ENCODE results near the gene CELA2B.
A peak's percentile ranks its signal among the peaks of the same experiment; 100 is the strongest.
"Not testable (repeated sequence)": the region's sequence is repeated elsewhere in the genome, so short reads cannot be mapped to it uniquely, and the experiment has no call there.

CELA2B gene

GRCh38 chr1:15445390-15446122 is 30.3 kb upstream of the CELA2B start:
- no peak for DNase-seq

GRCh38 chr1:15446212-15446611 is 29.7 kb upstream of the CELA2B start:
- no peak for DNase-seq

- DNase-seq = no peak
These were observed 26.9 kb upstream of the CELA2B start for GRCh38 chr1:15448877-15449462.

GRCh38 chr1:15449567-15449966 is 26.3 kb upstream of the CELA2B start:
- no peak for DNase-seq

GRCh38 chr1:15451014-15451722 is 24.7 kb upstream of the CELA2B start:
- no peak for DNase-seq

GRCh38 chr1:15452216-15452615 is 23.7 kb upstream of the CELA2B start:
- no peak for DNase-seq

GRCh38 chr1:15452866-15453571 is 22.9 kb upstream of the CELA2B start:
- DNase-seq = peak; percentile 73

GRCh38 chr1:15453734-15454133 is 22.2 kb upstream of the CELA2B start:
- no peak for DNase-seq

- no peak for DNase-seq
These were observed 21.6 kb upstream of the CELA2B start for GRCh38 chr1:15454256-15454655.

GRCh38 chr1:15455522-15455921 is 20.4 kb upstream of the CELA2B start:
- DNase-seq = no peak

GRCh38 chr1:15456313-15456954 is 19.5 kb upstream of the CELA2B start, which contains the start of gene CELA2A:
Gene CELA2A (plus strand): TSS chr1:15456732. CDS start chr1:15456754, 22 bp downstream.
- no peak for DNase-seq

- no peak for DNase-seq
These were observed 18.3 kb upstream of the CELA2B start for GRCh38 chr1:15457585-15457984.

GRCh38 chr1:15458388-15458787 is 17.5 kb upstream of the CELA2B start:
- not testable (repeated sequence) for DNase-seq

GRCh38 chr1:15459771-15460707 is 15.9 kb upstream of the CELA2B start:
- DNase-seq = no peak

GRCh38 chr1:15460708-15461095 is 15.2 kb upstream of the CELA2B start:
- no peak for DNase-seq

GRCh38 chr1:15463064-15463800 is 12.7 kb upstream of the CELA2B start:
- not testable (repeated sequence) for DNase-seq

- not testable (repeated sequence) for DNase-seq
These were observed 12.0 kb upstream of the CELA2B start for GRCh38 chr1:15463926-15464322.

GRCh38 chr1:15465674-15466073 is 10.2 kb upstream of the CELA2B start:
- no peak for DNase-seq

- DNase-seq = not testable (repeated sequence)
These were observed 8.8 kb upstream of the CELA2B start for GRCh38 chr1:15466955-15467625.

- no peak for DNase-seq
These were observed 7.8 kb upstream of the CELA2B start for GRCh38 chr1:15468145-15468544.

Measured in DMS 273 treated with DMSO at 0.1 percent for 48 hours (cell line).